Natural killer cell (primary cell): ENCODE measurements around the gene COL23A1. TPM values are rescaled to one million over a fixed set of nuclear protein-coding genes. Genes with fewer than 3 reads are reported as not detected.

Source experiments
- ATAC-seq, 3 donors: fragments of 150-1000 bp in 2 of 3; fragments of 200-7000 bp in 1 of 3; cut with Tn5 transposase; 1 replicate in 1 of 3; 2 replicates in 2 of 3; pipeline ENCODE4 v1.10.0; 2021; ENCODE audit warnings: mild to moderate bottlenecking in 2 of 3, moderate library complexity in 2 of 3
- DNase-seq, 2 donors: peaks; one replicate each; pipeline versions ENCODE4 v3.0.0 to v3.0.0-alpha.2; 2013 to 2021; ENCODE audit warnings: mixed read lengths in 1 of 2
- H3K27ac ChIP-seq: one replicate; pipeline ENCODE4 v1.5.1; 2013; ENCODE audit warnings: mild to moderate bottlenecking, low read length
- H3K27me3 ChIP-seq: one replicate; pipeline ENCODE4 v1.6.1; 2013; ENCODE audit warnings: low read length; ENCODE audit not compliant: control insufficient read depth, insufficient read depth
- H3K36me3 ChIP-seq: one replicate; pipeline ENCODE4 v1.6.1; 2013; ENCODE audit warnings: low read length; ENCODE audit not compliant: control insufficient read depth, insufficient read depth
- H3K4me1 ChIP-seq: one replicate; pipeline ENCODE4 v1.6.1; 2013; ENCODE audit warnings: low read length; ENCODE audit not compliant: control insufficient read depth, insufficient read depth
- H3K4me3 ChIP-seq: one replicate; pipeline ENCODE4 v1.5.1; 2013; ENCODE audit warnings: low read length
- H3K9me3 ChIP-seq: one replicate; pipeline ENCODE4 v1.6.1; 2013; ENCODE audit warnings: low read length; ENCODE audit not compliant: control insufficient read depth, insufficient read depth
- H3K27ac Mint-ChIP-seq, 2 donors: one replicate each; pipeline ENCODE4 v1.8.0; 2022; ENCODE audit warnings: mild to moderate bottlenecking in 2 of 2, mixed read lengths in 2 of 2, moderate library complexity in 1 of 2
- H3K27me3 Mint-ChIP-seq, 2 donors: one replicate each; pipeline ENCODE4 v1.8.0; 2022; ENCODE audit warnings: low read depth in 2 of 2, mixed read lengths in 2 of 2
- H3K36me3 Mint-ChIP-seq: one replicate; pipeline ENCODE4 v1.8.0; 2022; ENCODE audit warnings: mixed read lengths
- H3K4me1 Mint-ChIP-seq, 2 donors: one replicate each; pipeline ENCODE4 v1.8.0; 2022; ENCODE audit warnings: mixed read lengths in 2 of 2
- H3K4me3 Mint-ChIP-seq: one replicate; pipeline ENCODE4 v1.8.0; 2022; ENCODE audit warnings: mild to moderate bottlenecking, moderate library complexity, mixed read lengths
- H3K9me3 Mint-ChIP-seq, 2 donors: one replicate each; pipeline ENCODE4 v1.8.0; 2022; ENCODE audit warnings: mixed read lengths in 2 of 2
- CTCF ChIP-seq: fragments of 200-600 bp; IDR thresholded peaks from one replicate; pipeline ENCODE4 v1.8.0; 2022; ENCODE audit warnings: antibody characterized with exemption
- WGBS: methylation state at CpG from one replicate; pipeline ENCODE4 v1.1.7; 2013; ENCODE audit warnings: missing lambda C conversion rate; ENCODE audit not compliant: insufficient coverage; 5-methylcytosine and 5-hydroxymethylcytosine counted together
- intact Hi-C: fragments of 100-400 bp; cut with micrococcal nuclease; formaldehyde crosslinking; loops from one replicate; pipeline ENCODE4 v1.14.2; 2022
- total RNA-seq, 4 donors: library from RNA; stranded (reverse); fragments of 120-200 nt in 1 of 4; gene quantifications; one replicate each; pipeline versions ENCODE4 v1.2.3 to v1.2.4, GENCODE V29; 2013 to 2022

Gene COL23A1
- total RNA-seq, 3 donors from 2014 or later (not counting 1 experiment from before 2014, with no cell fraction given), result 0.15 TPM; not detected in 2

- Mint-ChIP-seq H3K27me3 (peaks cover 2 to 12% of the 10 kb centered on the region in 2 donors), H3K4me3 (no peak overlapping the region), H3K4me1 (no peaks in the 10 kb centered on the region), H3K36me3 (no peaks in the 10 kb centered on the region), H3K27ac (no peak overlapping the region), H3K9me3 (no peaks in the 10 kb centered on the region)
- intact Hi-C loops, result no loop called here
- no peak for ATAC-seq
- no peak for DNase-seq
- Histone ChIP-seq H3K4me1 (no peaks in the 10 kb centered on the region), H3K9me3 (no peaks in the 10 kb centered on the region), H3K36me3 (no peaks in the 10 kb centered on the region), H3K27ac (no peak overlapping the region), H3K27me3 (no peaks in the 10 kb centered on the region), H3K4me3 (no peak overlapping the region)
- TF ChIP-seq CTCF, result no peak
- whole genome bisulfite sequencing, result 95% methylated on average over 4 of the region's 4 CpGs
These were observed 291.8 kb downstream of the COL23A1 start for GRCh38 chr5:178298283-178298807.

GRCh38 chr5:178297751-178298150 lies 292.4 kb downstream of the COL23A1 start:
- intact Hi-C loops, result no loop called here
- Mint-ChIP-seq H3K4me3 (no peak overlapping the region), H3K36me3 (no peaks in the 10 kb centered on the region), H3K9me3 (no peaks in the 10 kb centered on the region), H3K4me1 (no peaks in the 10 kb centered on the region), H3K27me3 (peaks cover 2 to 12% of the 10 kb centered on the region in 2 donors), H3K27ac (no peak overlapping the region)
- H3K4me3 ChIP-seq, result no peak overlapping the region
- DNase-seq (no peak), ATAC-seq (no peak)
- H3K36me3 ChIP-seq, result no peaks in the 10 kb centered on the region
- no peaks in the 10 kb centered on the region for H3K4me1 ChIP-seq
- no peak overlapping the region for H3K27ac ChIP-seq
- no peaks in the 10 kb centered on the region for H3K27me3 ChIP-seq
- no peaks in the 10 kb centered on the region for H3K9me3 ChIP-seq
- 93% methylated on average over 8 of the region's 8 CpGs for WGBS
- no peak for TF ChIP-seq CTCF

GRCh38 chr5:178296066-178296465 lies 294.1 kb downstream of the COL23A1 start:
- no peak for DNase-seq
- intact Hi-C loops, result no loop called here
- H3K4me1 ChIP-seq, result no peaks in the 10 kb centered on the region
- WGBS, result 93% methylated on average over 6 of the region's 6 CpGs
- ATAC-seq, result no peak
- H3K27me3 ChIP-seq, result no peaks in the 10 kb centered on the region
- H3K9me3 ChIP-seq, result no peaks in the 10 kb centered on the region
- H3K4me3 Mint-ChIP-seq, result no peak overlapping the region
- H3K36me3 ChIP-seq, result no peaks in the 10 kb centered on the region
- no peaks in the 10 kb centered on the region for H3K9me3 Mint-ChIP-seq
- no peaks in the 10 kb centered on the region for H3K36me3 Mint-ChIP-seq
- no peaks in the 10 kb centered on the region for H3K4me1 Mint-ChIP-seq
- no peak overlapping the region for H3K27ac Mint-ChIP-seq
- H3K27ac ChIP-seq, result no peak overlapping the region
- no peak for TF ChIP-seq CTCF
- peaks cover 8 to 19% of the 10 kb centered on the region in 2 donors for H3K27me3 Mint-ChIP-seq
- no peak overlapping the region for H3K4me3 ChIP-seq

GRCh38 chr5:178295589-178295988 lies 294.6 kb downstream of the COL23A1 start:
- H3K9me3 Mint-ChIP-seq, result no peaks in the 10 kb centered on the region
- H3K4me1 Mint-ChIP-seq, result no peaks in the 10 kb centered on the region
- H3K4me3 Mint-ChIP-seq, result no peak overlapping the region
- intact Hi-C loops, result no loop called here
- ATAC-seq, result no peak
- H3K27me3 Mint-ChIP-seq, result peaks cover 8 to 22% of the 10 kb centered on the region in 2 donors
- H3K4me3 ChIP-seq, result no peak overlapping the region
- H3K4me1 ChIP-seq, result no peaks in the 10 kb centered on the region
- no peaks in the 10 kb centered on the region for H3K9me3 ChIP-seq
- no peak for DNase-seq
- no peaks in the 10 kb centered on the region for H3K27me3 ChIP-seq
- H3K27ac ChIP-seq, result no peak overlapping the region
- H3K27ac Mint-ChIP-seq, result no peak overlapping the region
- TF ChIP-seq CTCF, result no peak
- no peaks in the 10 kb centered on the region for H3K36me3 ChIP-seq
- H3K36me3 Mint-ChIP-seq, result no peaks in the 10 kb centered on the region
